Measurements from ENCODE around the gene PCDHGA4. TPM values are rescaled to one million over a fixed set of nuclear protein-coding genes. Genes with fewer than 3 reads are reported as not detected.
A peak's percentile ranks its signal among the peaks of the same experiment; 100 is the strongest.

PCDHGA4 gene
- total and polyA plus RNA-seq, 8 donors = 0.08 to 9.3 (median 2.0) TPM; not detected in 2

- Histone ChIP-seq H3K36me3 (peaks cover 0 to 8% (median 0%) of the 10 kb centered on the region in 4 donors), H3K27ac (no peak overlapping the region), H3K4me3 (no peak overlapping the region), H3K9me3 (peaks cover 31 to 97% (median 86%) of the 10 kb centered on the region in 4 donors), H3K27me3 (peaks cover 0 to 71% (median 5%) of the 10 kb centered on the region in 3 donors), H3K4me1 (no peaks in the 10 kb centered on the region)
- intact Hi-C loops (cut with DNase I; ENCODE audit: low total_unique reads) = no loop called here
- 30 to 56% (median 38%) methylated on average over 6 to 34 of the region's 36 CpGs for WGBS, 5 donors
- TF ChIP-seq POLR2A (IDR thresholded peaks at IDR 0.05) (no peak), EP300 (IDR thresholded peaks at IDR 0.05) (no peak), CTCF (IDR thresholded peaks at IDR 0.05) (no peak), POLR2AphosphoS5 (IDR thresholded peaks at IDR 0.05) (no peak)
- no peak for DNase-seq
Measured at GRCh38 chr5:141351591-141351990, 3.2 kb upstream of the PCDHGA4 start.

GRCh38 chr5:141355641-141356040, 820 bp downstream of the PCDHGA4 start:
- DNase-seq = no peak
- intact Hi-C loops (cut with DNase I; ENCODE audit: low total_unique reads) = no loop called here
- Histone ChIP-seq H3K9me3 (peaks cover 35 to 97% (median 87%) of the 10 kb centered on the region in 4 donors), H3K27ac (no peak overlapping the region), H3K36me3 (peaks cover 0 to 6% (median 0%) of the 10 kb centered on the region in 4 donors), H3K4me3 (peak overlapping the region in 1 of 4 donors; percentile 23), H3K4me1 (no peaks in the 10 kb centered on the region), H3K27me3 (peaks cover 0 to 63% (median 12%) of the 10 kb centered on the region in 3 donors)
- TF ChIP-seq POLR2A (IDR thresholded peaks at IDR 0.05) (no peak), CTCF (IDR thresholded peaks at IDR 0.05) (no peak), EP300 (IDR thresholded peaks at IDR 0.05) (no peak)
- 50 to 67% (median 53%) methylated on average over 18 to 24 of the region's 24 CpGs for WGBS, 5 donors

GRCh38 chr5:141356133-141356532, 1.3 kb downstream of the PCDHGA4 start:
- intact Hi-C loops (cut with DNase I; ENCODE audit: low total_unique reads) = no loop called here

GRCh38 chr5:141356950-141357349, 2.1 kb downstream of the PCDHGA4 start:
- no peak overlapping the region for H3K27ac ChIP-seq
- peaks cover 5 to 62% (median 12%) of the 10 kb centered on the region in 3 donors for H3K27me3 ChIP-seq
- H3K4me1 ChIP-seq = no peaks in the 10 kb centered on the region
- H3K4me3 ChIP-seq = no peak overlapping the region
- no peak for DNase-seq
- peaks cover 41 to 97% (median 88%) of the 10 kb centered on the region in 4 donors for H3K9me3 ChIP-seq
- WGBS, 5 donors = 40 to 59% (median 50%) methylated on average over 17 to 19 of the region's 19 CpGs
- TF ChIP-seq CTCF (IDR thresholded peaks at IDR 0.05) (no peak), POLR2AphosphoS5 (IDR thresholded peaks at IDR 0.05) (no peak), POLR2A (IDR thresholded peaks at IDR 0.05) (no peak), EP300 (IDR thresholded peaks at IDR 0.05) (no peak)
- H3K36me3 ChIP-seq = peaks cover 0 to 11% (median 0%) of the 10 kb centered on the region in 4 donors
- intact Hi-C loops (cut with DNase I; ENCODE audit: low total_unique reads) = no loop called here

More at GRCh38 chr5:141356133-141356532, 1.3 kb downstream of the PCDHGA4 start:
- TF ChIP-seq POLR2A (IDR thresholded peaks at IDR 0.05) = no peak
- no peak for TF ChIP-seq EP300 (IDR thresholded peaks at IDR 0.05)
- 67 to 72% (median 69%) methylated on average over 5 of the region's 5 CpGs for WGBS, 5 donors
- H3K27me3 ChIP-seq = peaks cover under 1 to 63% (median 12%) of the 10 kb centered on the region in 3 donors
- H3K4me1 ChIP-seq = no peaks in the 10 kb centered on the region
- no peak for DNase-seq
- peaks cover 36 to 97% (median 87%) of the 10 kb centered on the region in 4 donors for H3K9me3 ChIP-seq
- H3K36me3 ChIP-seq = peaks cover 0 to 6% (median 0%) of the 10 kb centered on the region in 4 donors
- H3K4me3 ChIP-seq = no peak overlapping the region
- H3K27ac ChIP-seq = no peak overlapping the region

- 16 to 21% (median 20%) methylated on average over 23 to 24 of the region's 24 CpGs for WGBS, 5 donors
- intact Hi-C loops (cut with DNase I; ENCODE audit: low total_unique reads) = no loop called here
- Histone ChIP-seq H3K36me3 (peaks cover 0 to 11% (median 0%) of the 10 kb centered on the region in 4 donors), H3K4me1 (no peaks in the 10 kb centered on the region), H3K27me3 (peaks cover 5 to 75% (median 27%) of the 10 kb centered on the region in 3 donors), H3K9me3 (peaks cover 62 to 97% (median 97%) of the 10 kb centered on the region in 4 donors), H3K4me3 (peak within 1 kb of the TSS; percentile 11 to 31 (median 22)), H3K27ac (no peak within 1 kb of the TSS)
- no peak for TF ChIP-seq CTCF (IDR thresholded peaks at IDR 0.05)
- no peak for TF ChIP-seq EP300 (IDR thresholded peaks at IDR 0.05)
- no peak for TF ChIP-seq POLR2AphosphoS5 (IDR thresholded peaks at IDR 0.05)
- TF ChIP-seq POLR2A (IDR thresholded peaks at IDR 0.05) = no peak
- peak in 1 of 2 donors; percentile 29 for DNase-seq
Measured at GRCh38 chr5:141359790-141360426, 5.1 kb downstream of the PCDHGA4 start, which contains the start of gene PCDHGB2. Gene PCDHGB2, plus strand, starts transcription at chr5:141359994. Its CDS starts 142 bp downstream, at chr5:141360136.
